ENCODE results near the gene SLC16A13. TPM values are rescaled to one million over a fixed set of nuclear protein-coding genes. Genes with fewer than 3 reads are reported as not detected.
"Not testable (repeated sequence)": the region's sequence is repeated elsewhere in the genome, so short reads cannot be mapped to it uniquely, and the experiment has no call there.

SLC16A13 gene
- total RNA-seq, 1 experiment from 2014 or later = 0.54 TPM

DNA sequence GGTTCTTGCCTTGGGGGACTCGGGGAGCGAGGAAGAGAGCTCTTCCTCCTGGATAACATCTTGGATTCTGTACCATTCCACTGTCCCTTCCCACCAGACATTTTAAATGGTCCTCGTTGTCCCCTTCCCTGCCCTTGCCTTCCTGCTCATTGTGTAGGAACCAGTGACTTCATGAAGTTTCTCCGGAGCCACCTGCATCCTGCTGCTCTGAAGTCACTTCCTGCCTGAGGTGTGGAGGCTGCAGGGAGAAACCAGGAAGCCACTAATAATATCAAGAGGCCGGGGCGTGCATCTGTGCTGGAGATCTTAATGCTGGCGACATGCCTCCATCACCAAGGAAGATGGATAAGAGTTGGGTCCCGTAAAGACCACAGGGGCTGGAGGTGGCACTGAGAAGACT is 6.2 kb upstream of the SLC16A13 start:
- no peak for DNase-seq (ENCODE audit: low read depth)

DNA sequence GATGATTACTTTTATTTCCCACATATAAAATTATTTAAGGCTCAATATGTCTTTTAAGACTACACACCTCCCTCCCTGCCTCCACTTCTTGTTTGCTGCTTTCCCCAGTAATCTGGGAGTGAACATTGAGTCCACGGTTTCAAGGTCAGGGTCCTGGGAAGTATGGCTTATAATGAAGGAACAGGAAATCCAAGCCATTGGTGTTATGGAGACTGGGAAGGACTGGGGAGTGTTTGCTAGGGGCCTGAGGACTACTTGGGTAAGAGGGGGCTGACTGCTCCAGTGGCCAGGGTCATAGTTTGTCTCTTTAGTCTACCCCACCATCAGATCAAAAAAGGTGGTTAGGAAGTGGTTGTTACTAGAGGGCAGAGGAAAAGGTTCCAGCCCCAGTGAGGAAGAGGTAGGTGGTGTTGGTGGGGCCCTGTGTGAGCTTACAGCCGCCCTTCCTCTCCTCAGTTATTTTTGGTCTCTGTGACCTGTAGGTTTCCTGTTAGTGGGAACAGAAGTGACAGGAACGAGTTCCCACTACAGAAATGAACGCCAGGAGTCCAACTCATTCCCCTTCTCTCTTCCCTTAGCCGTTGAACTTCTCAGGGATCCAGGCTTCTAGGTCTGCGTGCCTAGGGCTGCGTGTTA is 742 bp upstream of the SLC16A13 start:
- DNase-seq (ENCODE audit: low read depth) = no peak

GRCh38 chr17:7038025-7038862 is 2.4 kb downstream of the SLC16A13 start:
- DNase-seq (ENCODE audit: low read depth) = no peak

- DNase-seq (ENCODE audit: low read depth) = no peak
These were observed 4.0 kb downstream of the SLC16A13 start for GRCh38 chr17:7039832-7040231.

DNA sequence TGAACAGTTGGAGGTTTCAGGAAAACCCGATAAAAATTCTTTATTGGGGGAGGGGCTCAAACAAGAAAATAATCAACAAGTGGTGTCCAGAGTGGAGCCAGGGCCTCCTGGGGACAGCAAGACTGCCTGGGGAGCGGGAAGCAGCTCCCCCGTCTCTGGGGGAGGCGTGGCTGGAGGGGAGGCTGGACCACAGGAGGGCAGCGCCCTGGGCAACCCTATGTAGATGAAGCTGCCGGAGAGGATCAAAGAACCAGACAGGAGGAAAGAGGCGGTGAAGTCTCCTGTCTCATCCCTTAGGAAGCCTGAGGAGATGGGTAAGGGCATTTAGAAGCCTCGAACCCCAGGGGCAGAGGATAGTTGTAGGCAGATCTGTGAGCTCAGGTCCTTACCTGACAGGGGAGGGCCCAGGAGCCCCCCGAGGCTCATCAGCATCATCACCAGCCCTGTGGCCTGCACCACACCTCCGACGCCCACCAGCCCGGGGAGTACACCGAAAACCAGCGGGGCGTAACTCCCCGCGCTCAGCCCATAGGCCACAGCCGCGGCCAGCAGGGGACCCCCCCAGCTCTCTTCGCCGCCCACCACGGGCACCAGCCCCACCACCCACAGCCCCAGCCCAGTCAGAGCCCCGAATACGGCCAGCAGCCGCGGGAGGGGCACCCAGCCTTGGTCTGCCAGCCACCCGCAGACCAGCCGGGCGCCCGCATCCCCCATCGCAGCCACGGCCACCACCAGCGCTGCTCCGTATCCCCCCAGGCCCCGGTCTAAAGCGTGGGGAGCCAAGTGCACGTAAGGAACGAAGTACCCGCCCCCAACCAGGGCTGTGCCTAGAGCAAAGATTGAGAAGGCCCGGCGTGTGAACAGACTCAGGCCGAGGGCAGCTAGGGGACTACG is 6.0 kb downstream of the SLC16A13 start:
- no peak for DNase-seq (ENCODE audit: low read depth)

DNA sequence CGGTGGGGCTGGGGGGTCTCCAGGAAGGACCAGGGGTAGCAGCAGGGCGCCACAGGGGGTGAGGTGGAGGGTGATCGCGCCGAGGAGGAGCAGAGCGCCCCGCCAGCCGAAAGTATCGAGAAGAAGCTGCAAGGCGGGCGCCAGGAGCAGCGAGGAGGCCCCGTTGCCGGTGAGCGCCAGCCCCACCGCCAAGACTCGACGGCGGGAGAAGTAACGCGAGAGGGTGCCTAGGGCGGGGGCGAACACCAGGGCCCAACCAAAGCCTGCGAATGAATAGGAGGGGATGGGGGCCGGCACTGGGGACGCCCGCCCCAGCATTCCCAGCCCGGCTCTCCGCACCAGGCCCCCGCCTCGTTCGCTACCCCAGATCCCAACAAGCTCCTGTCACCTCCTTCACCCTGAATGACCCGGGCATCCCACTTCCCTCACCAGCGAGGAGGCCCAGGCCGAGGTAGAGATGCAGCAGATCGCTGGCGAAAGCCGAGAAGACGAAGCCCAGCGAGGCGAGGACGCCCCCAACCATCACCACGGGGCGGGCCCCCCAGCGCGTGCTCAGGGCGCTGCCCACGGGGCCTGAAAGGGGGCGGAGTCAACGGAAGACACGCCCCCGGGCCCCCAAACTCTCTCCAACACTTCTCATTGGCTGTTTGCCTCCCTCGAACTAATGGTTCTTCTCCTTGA is 6.8 kb downstream of the SLC16A13 start:
- no peak for DNase-seq (ENCODE audit: low read depth)

DNA sequence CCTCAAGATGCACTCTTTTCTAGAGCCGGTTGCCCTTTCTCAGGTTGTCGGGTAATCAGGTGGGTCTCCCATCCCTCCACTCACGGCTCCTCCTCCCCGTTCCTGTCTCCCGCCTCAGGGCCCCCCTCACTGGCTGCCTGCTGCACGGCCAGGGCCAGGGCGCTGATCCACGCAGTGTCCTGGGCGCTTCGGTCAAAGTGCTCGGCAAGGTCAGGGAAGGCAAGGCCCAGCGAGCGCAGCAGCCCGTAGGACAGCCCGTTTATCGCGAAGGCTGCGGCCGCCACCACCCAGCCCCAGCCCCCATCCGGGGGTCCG is 7.3 kb downstream of the SLC16A13 start:
- DNase-seq (ENCODE audit: low read depth) = no peak

GRCh38 chr17:7043497-7044198 is 7.8 kb downstream of the SLC16A13 start, which contains the start of gene SLC16A11:
TSS of gene SLC16A11 (minus strand) at chr17:7044092. CDS start at chr17:7043513, 579 bp downstream.
- no peak for DNase-seq (ENCODE audit: low read depth)

GRCh38 chr17:7045492-7046126 is 9.8 kb downstream of the SLC16A13 start:
- peak; percentile 70 for DNase-seq (ENCODE audit: low read depth)

DNA sequence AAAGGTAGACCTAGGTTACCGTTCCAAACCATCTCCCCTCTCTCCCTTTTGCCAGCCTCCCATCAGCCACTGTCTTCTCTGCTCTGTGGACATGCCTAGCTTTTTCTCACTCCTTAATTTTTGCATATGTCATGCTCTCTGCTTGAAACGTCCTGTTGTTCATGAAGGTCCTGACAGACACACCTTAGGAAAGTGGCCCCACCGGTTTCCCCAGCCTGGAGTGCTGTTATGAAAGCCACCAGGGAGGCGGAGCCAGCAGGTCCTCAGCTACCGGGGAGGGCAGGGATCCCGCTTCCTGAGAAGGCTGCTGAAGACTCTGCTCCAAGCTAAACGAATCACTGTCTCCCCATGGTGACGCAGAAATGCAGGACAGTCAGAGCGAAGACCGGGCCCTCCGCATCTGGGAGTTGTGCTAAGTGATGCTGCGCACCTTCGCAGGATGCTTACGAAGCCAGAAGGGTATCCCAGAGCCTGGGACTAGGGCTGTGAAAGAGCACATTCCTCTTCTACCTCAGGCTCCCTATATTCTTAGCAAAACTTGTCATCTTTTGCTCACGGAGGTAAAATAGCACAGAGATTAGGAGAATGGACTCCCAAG is 10.4 kb downstream of the SLC16A13 start:
- DNase-seq (ENCODE audit: low read depth) = no peak

- DNase-seq (ENCODE audit: low read depth) = not testable (repeated sequence)
These were observed 11.0 kb downstream of the SLC16A13 start for GRCh38 chr17:7046725-7047397.

GRCh38 chr17:7047566-7047965 is 11.8 kb downstream of the SLC16A13 start:
- DNase-seq (ENCODE audit: low read depth) = no peak

DNA sequence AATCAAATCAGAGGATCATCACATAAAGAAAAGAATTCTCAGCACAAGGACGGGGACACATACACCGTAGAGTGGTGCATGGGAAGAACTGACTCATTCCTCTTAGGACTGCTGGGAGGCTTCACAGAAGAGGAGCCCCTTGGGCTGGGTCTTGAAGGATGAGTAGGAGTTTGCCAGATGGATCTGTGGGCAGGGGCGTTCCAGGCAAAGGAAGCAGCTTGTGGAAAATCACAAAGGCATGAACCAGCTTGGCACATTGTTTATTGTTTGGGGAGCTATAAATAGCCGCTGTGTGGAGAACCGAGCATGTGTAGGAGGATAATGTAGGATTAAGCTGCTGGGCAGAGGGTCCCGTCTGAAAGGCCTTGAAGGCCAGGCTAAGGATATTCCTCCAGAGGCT is 13.2 kb downstream of the SLC16A13 start:
- DNase-seq (ENCODE audit: low read depth) = no peak

- not testable (repeated sequence) for DNase-seq (ENCODE audit: low read depth)
These were observed 14.8 kb downstream of the SLC16A13 start for GRCh38 chr17:7050583-7050982.

DNA sequence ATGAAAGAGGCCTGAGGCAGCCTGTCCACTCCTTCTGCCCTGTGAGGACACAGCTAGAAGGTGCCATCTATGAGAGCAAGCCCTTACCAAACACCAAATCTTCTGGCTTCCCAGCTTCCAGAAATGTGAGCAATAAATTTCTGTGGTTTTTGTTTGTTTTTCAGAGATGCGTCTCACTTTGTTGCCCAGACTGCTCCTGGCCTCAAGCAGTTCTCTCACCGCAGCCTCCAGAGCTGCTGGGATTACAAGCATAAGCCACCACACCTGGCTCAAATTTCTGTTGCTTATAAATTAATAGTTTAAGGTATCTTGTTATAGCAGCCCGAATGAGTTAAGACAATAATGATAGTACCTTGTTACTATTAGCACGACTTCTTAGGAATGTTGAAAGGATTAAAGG is 20.6 kb downstream of the SLC16A13 start:
- DNase-seq (ENCODE audit: low read depth) = peak; percentile 90

DNA sequence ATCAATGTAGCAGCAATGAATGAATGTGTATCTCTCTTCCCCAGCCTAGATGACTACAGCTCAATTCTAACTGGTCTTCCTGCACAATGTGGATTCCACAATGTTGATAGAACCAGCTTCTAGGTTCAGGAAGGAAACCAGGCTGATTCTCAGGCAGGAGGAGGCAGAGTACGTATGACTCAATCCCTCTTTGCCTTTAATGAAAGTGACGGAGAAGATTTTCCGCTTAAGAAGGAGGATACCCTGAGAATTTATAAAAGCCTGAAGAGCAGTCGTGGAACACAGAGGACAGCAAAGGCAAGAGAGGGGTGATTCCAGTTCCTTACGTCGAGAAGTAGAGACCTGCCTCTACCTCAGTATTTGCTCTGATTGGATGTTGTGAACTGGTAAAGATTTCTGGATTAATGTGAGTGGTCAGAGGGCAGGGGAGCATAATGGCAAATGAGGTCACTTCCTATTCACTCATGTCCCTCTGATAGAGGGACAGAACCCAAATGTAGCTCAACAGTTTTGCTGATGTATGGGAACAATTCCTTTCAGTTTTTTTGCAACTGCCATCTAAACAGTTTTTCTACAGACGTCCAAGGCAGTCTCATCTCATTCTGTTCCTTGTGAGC is 23.1 kb downstream of the SLC16A13 start:
- DNase-seq (ENCODE audit: low read depth) = peak; percentile 61

DNA sequence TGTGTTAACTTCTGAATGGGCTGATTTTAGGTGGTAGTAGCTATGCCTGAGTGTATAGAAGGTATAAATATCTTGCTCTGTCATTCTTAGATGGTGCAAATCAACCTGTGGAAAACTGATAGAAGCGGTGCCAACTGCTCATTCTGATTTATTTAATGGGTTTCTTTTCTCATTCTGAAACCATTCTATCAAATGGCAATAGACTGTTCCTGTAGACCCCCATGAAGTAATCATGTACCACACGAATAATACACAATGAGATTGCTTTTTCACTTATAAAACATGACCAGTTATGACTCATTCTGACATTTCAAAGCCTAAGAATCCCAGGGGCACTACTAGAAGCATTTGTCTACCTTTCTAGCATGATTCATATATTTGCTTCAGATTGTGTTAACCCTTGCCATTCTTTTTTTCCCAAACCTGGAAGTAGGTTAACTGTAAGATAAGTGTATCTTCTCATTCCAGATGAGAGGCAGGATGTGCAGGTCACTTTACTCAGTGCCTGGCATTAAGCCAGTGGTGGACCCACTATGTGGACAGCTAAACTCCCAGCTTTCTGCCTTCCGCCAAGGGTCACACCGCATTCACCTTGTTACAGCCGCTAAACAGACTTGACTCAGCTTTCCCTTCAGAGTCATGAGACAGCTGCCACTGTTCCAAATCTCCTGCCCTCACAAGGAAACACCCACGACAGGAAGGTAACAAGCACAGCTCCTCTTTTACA is 24.5 kb downstream of the SLC16A13 start:
- peak; percentile 96 for DNase-seq (ENCODE audit: low read depth)

GRCh38 chr17:7063518-7064094 is 27.8 kb downstream of the SLC16A13 start:
- no peak for DNase-seq (ENCODE audit: low read depth)

Data from M059J (cell line).